K562 (cell line): Measurements from ENCODE around the gene BCAR3. TPM values are rescaled to one million over a fixed set of nuclear protein-coding genes. Genes with fewer than 3 reads are reported as not detected.

Experiments
- ATAC-seq: fragments of 200-7000 bp; cut with Tn5 transposase; 3 replicates; pipeline ENCODE4 v1.9.1; 2020; ENCODE audit warnings: moderate library complexity
- BruUV-seq: library from RNA; stranded (reverse); fragments of 400-500 nt; replicated peaks from 2 replicates; lab custom pipeline; 2021; lab: Mats Ljungman, UMichigan
- CTCF ChIA-PET: fragments of 300-600 bp; formaldehyde crosslinking; extraction: SDS; loops from one replicate; lab custom pipeline; 2021; ENCODE audit warnings: low intra/inter-chr PET ratio; lab: Yijun Ruan, JAX
- POLR2A ChIA-PET: fragments of 300-600, 350-650 bp; sonication (Branson Sonifier 250); formaldehyde crosslinking; extraction: SDS; loops from one replicate; lab custom pipeline; 2021; ENCODE audit warnings: antibody characterized with exemption, inconsistent platforms; lab: Yijun Ruan, JAX
- DNase-seq, 4 experiments: peaks; one replicate each; pipeline versions ENCODE4 v3.0.0 to v3.0.0-alpha.2; 2011 to 2018; ENCODE audit warnings: low spot score in 3 of 4, mixed read lengths in 3 of 4; ENCODE audit errors: extremely low read depth in 1 of 4
- FAIRE-seq: peaks from 2 replicates; lab custom pipeline; 2011; peaks lifted over from hg19 to GRCh38; lab: Jason Lieb, UNC
- H2AFZ ChIP-seq: 2 replicates; pipeline ENCODE4 v1.6.0; 2011; ENCODE audit warnings: low read depth, low read length, control low read depth, inconsistent platforms
- H3K27ac ChIP-seq: fragments of 200-600 bp; 3 replicates; pipeline ENCODE4 v1.8.0; 2011; ENCODE audit warnings: low read depth, mild to moderate bottlenecking, control low read depth, inconsistent platforms, low read length, moderate library complexity, mixed read lengths; ENCODE audit errors: extremely low read depth
- H3K27me3 ChIP-seq, 2 experiments: fragments of 300-600 bp in 1 of 2; 2 replicates in 1 of 2; 3 replicates in 1 of 2; pipeline versions ENCODE4 v1.6.0 to v1.8.0; 2011; ENCODE audit warnings: inconsistent platforms in 2 of 2, low read length in 2 of 2, mild to moderate bottlenecking in 1 of 2, mixed read lengths in 1 of 2, moderate library complexity in 1 of 2; ENCODE audit not compliant: control insufficient read depth in 2 of 2, insufficient read depth in 2 of 2
- H3K36me3 ChIP-seq: fragments of 300-600 bp; 3 replicates; pipeline ENCODE4 v1.8.0; 2011; ENCODE audit warnings: mild to moderate bottlenecking, low read length, inconsistent platforms; ENCODE audit not compliant: control insufficient read depth, insufficient read depth
- H3K4me1 ChIP-seq, 2 experiments: fragments of 200-600 bp in 1 of 2; replicated peaks in 1 of 2; 2 replicates in 1 of 2; 3 replicates in 1 of 2; pipeline versions ENCODE4 v1.5.1 to v1.8.0; 2011; ENCODE audit warnings: inconsistent platforms in 2 of 2, low read length in 2 of 2, mild to moderate bottlenecking in 1 of 2, mixed read lengths in 1 of 2, moderate library complexity in 1 of 2; ENCODE audit not compliant: control insufficient read depth in 2 of 2, insufficient read depth in 2 of 2
- H3K4me2 ChIP-seq: 2 replicates; pipeline ENCODE4 v1.6.1; 2011; ENCODE audit warnings: low read length, control low read depth, inconsistent platforms, mixed read lengths; ENCODE audit not compliant: insufficient read depth
- H3K4me3 ChIP-seq: fragments of 200-600 bp; sonication (generic), shearing (Covaris generic); 2 replicates; pipeline ENCODE4 v1.5.1; 2016; ENCODE audit warnings: control low read depth, inconsistent platforms
- H3K79me2 ChIP-seq: fragments of 200-600 bp; 3 replicates; pipeline ENCODE4 v1.8.0; 2011; ENCODE audit warnings: low read length, inconsistent platforms; ENCODE audit not compliant: control insufficient read depth, insufficient read depth
- H3K9ac ChIP-seq, 2 experiments: 2 replicates each; pipeline versions ENCODE4 v1.6.0 to v1.6.1; 2011; ENCODE audit warnings: low read depth in 2 of 2, low read length in 2 of 2, control low read depth in 1 of 2, inconsistent platforms in 1 of 2, mild to moderate bottlenecking in 1 of 2, mixed read lengths in 1 of 2; ENCODE audit not compliant: insufficient read depth in 1 of 2
- H3K9me1 ChIP-seq: one replicate; pipeline ENCODE4 v1.6.0; 2011; ENCODE audit warnings: inconsistent platforms, mild to moderate bottlenecking, low read length, moderate library complexity; ENCODE audit not compliant: control insufficient read depth, insufficient read depth
- H3K9me3 ChIP-seq: replicated peaks from 2 replicates; pipeline ENCODE4 v1.5.1; 2011; ENCODE audit warnings: low read depth, low read length, inconsistent platforms; ENCODE audit not compliant: control insufficient read depth, insufficient read depth
- H4K20me1 ChIP-seq: replicated peaks from 2 replicates; pipeline ENCODE4 v1.6.1; 2011; ENCODE audit warnings: low read length, inconsistent platforms, mixed read lengths; ENCODE audit not compliant: control insufficient read depth, insufficient read depth
- ARNT ChIP-seq, 2 experiments: fragments of 450-650 bp; IDR thresholded peaks; 2 replicates each; pipeline ENCODE4 v1.6.1; 2016; ENCODE audit warnings: mild to moderate bottlenecking in 1 of 2
- DACH1 ChIP-seq: fragments of 450-650 bp; IDR thresholded peaks from 2 replicates; pipeline ENCODE4 v1.6.1; 2018; ENCODE audit not compliant: partially characterized antibody
- ETS2 ChIP-seq: IDR thresholded peaks from 2 replicates; pipeline ENCODE4 v1.6.1; 2016; ENCODE audit warnings: borderline replicate concordance, missing genetic modification characterization, mild to moderate bottlenecking, moderate library complexity, missing compliant biosample characterization; ENCODE audit not compliant: poor library complexity, severe bottlenecking
- JUND ChIP-seq, 2 experiments: IDR thresholded peaks; 2 replicates in 1 of 2; 3 replicates in 1 of 2; pipeline ENCODE4 v1.6.1; 2011; ENCODE audit warnings: borderline replicate concordance in 2 of 2, low read depth in 2 of 2, low read length in 2 of 2, improper control_type of control experiment in 1 of 2, missing biosample characterization in 1 of 2, missing genetic modification characterization in 1 of 2, missing genetic modification reagents in 1 of 2
- MAFG ChIP-seq: fragments of 450-650 bp; conservative IDR thresholded peaks from 2 replicates; pipeline ENCODE4 v1.6.1; 2016; ENCODE audit warnings: missing genetic modification characterization, missing compliant biosample characterization
- MED1 ChIP-seq: sonication (generic); formaldehyde crosslinking; IDR thresholded peaks from 2 replicates; pipeline ENCODE4 v1.8.1; 2023; ENCODE audit warnings: missing genetic modification reagents, borderline replicate concordance
- PTBP1 ChIP-seq: fragments of 200-400 bp; formaldehyde crosslinking; IDR thresholded peaks from 2 replicates; pipeline ENCODE4 v1.6.1; 2017; ENCODE audit warnings: low read depth, low read length
- WGBS: fragments of 100-300 bp; shearing (Covaris generic); methylation state at CpG from one replicate; pipeline ENCODE4 v1.1.6; 2016; ENCODE audit warnings: low coverage, mixed read lengths; ENCODE audit not compliant: insufficient coverage; ENCODE audit errors: missing lambda C conversion rate; 5-methylcytosine and 5-hydroxymethylcytosine counted together
- in situ Hi-C: fragments of 300-500 bp; cut with MboI; formaldehyde crosslinking; loops from 4 replicates; pipeline ENCODE4 v1.15.0; 2018; ENCODE audit warnings: inconsistent platforms, mixed read lengths
- intact Hi-C: fragments of 100-400 bp; cut with micrococcal nuclease; formaldehyde crosslinking; loops from 2 replicates; pipeline ENCODE4 v1.14.2; 2022
- polyA plus RNA-seq, 8 experiments: library from polyadenylated mRNA; depleted of rRNA in 4 of 8; stranded (reverse) in 5 of 8; unstranded in 3 of 8; fragments of >200 nt; fragmentation: Nextera tagmentation in 2 of 8; fragmentation: Illumina TruSeq in 1 of 8; extraction: Ambion mirVana in 2 of 8; extraction: Trizol in 1 of 8; gene quantifications; 2 replicates each; pipeline versions ENCODE4 v1.2.1 to v1.2.3, GENCODE V29; 2011 to 2014; ENCODE audit warnings: inconsistent platforms in 1 of 8, missing spikeins in 1 of 8
- total RNA-seq, 7 experiments: library from RNA; depleted of rRNA in 6 of 7; stranded (reverse); fragments of >200 nt in 6 of 7; fragmentation: Illumina TruSeq in 2 of 7; extraction: Trizol in 2 of 7; gene quantifications; 2 replicates each; pipeline versions ENCODE4 v1.2.1 to v1.2.3, GENCODE V29; 2011 to 2021; ENCODE audit warnings: low replicate concordance in 1 of 7
- TF ChIP-seq, protein P1 (sequence below), 2 experiments: fragments of 450-650 bp; IDR thresholded peaks; 2 replicates each; pipeline ENCODE4 v1.6.1; 2018; ENCODE audit warnings: mild to moderate bottlenecking in 2 of 2, low read depth in 1 of 2; ENCODE audit not compliant: partially characterized antibody in 2 of 2

Gene BCAR3
- total and polyA plus RNA-seq, 9 of the 15 experiments (the other 6 are each of a cell fraction or from before 2014, with no cell fraction given) = 1.8 to 6.3 (median 3.8) TPM

DNA sequence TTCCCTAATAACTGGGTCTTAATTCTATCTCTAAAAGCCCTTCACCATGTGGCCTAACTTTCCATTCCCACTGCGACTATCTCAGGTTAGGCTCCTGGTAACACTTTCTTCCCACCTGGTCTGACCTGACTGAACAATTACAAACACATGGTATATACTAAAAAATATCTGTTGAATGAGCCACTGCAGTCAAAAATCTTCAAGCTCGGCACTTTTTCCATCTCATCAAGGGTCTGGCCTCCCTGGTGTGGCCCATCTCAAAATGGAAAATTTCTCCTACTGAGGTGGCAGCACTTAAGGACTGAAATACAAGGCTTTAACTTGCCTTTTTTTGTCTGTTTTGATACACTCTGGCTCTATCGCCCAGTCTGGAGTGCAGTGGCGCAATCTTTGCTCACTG lies 48.3 kb downstream of the BCAR3 start:
- no peak overlapping the region for H2AFZ ChIP-seq
- no peak overlapping the region for H3K27ac ChIP-seq
- in situ Hi-C loops = loop anchor here (10.0 kb wide), 1 partner anchor 101 kb away; no protein-coding TSS in a partner anchor
- H4K20me1 ChIP-seq = no peaks in the 10 kb centered on the region
- H3K27me3 ChIP-seq = peaks cover 0 to 6% of the 10 kb centered on the region in 2 experiments; a peak in 1 of 5 replicates
- FAIRE-seq = no peak
- no peaks in the 10 kb centered on the region for H3K9me3 ChIP-seq
- H3K4me1 ChIP-seq = no peaks in the 10 kb centered on the region
- H3K4me3 ChIP-seq = no peak overlapping the region
- H3K4me2 ChIP-seq = no peak overlapping the region
- ChIA-PET POLR2A (no interaction called here), CTCF (no interaction called here)
- WGBS = 32% methylated on average over 4 of the region's 4 CpGs
- TF ChIP-seq PTBP1 = no peak
- TF ChIP-seq, protein P1, sequence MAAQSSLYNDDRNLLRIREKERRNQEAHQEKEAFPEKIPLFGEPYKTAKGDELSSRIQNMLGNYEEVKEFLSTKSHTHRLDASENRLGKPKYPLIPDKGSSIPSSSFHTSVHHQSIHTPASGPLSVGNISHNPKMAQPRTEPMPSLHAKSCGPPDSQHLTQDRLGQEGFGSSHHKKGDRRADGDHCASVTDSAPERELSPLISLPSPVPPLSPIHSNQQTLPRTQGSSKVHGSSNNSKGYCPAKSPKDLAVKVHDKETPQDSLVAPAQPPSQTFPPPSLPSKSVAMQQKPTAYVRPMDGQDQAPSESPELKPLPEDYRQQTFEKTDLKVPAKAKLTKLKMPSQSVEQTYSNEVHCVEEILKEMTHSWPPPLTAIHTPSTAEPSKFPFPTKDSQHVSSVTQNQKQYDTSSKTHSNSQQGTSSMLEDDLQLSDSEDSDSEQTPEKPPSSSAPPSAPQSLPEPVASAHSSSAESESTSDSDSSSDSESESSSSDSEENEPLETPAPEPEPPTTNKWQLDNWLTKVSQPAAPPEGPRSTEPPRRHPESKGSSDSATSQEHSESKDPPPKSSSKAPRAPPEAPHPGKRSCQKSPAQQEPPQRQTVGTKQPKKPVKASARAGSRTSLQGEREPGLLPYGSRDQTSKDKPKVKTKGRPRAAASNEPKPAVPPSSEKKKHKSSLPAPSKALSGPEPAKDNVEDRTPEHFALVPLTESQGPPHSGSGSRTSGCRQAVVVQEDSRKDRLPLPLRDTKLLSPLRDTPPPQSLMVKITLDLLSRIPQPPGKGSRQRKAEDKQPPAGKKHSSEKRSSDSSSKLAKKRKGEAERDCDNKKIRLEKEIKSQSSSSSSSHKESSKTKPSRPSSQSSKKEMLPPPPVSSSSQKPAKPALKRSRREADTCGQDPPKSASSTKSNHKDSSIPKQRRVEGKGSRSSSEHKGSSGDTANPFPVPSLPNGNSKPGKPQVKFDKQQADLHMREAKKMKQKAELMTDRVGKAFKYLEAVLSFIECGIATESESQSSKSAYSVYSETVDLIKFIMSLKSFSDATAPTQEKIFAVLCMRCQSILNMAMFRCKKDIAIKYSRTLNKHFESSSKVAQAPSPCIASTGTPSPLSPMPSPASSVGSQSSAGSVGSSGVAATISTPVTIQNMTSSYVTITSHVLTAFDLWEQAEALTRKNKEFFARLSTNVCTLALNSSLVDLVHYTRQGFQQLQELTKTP (IDR thresholded peaks at IDR 0.05; ENCODE audit: low read depth in 1 of 2, partially characterized antibody in 2 of 2) = no peak
- no peak for TF ChIP-seq ETS2 (tag)
- TF ChIP-seq MED1 (CRISPR knock-in tag) = no peak
- no peak for TF ChIP-seq ARNT (IDR thresholded peaks at IDR 0.05)
- TF ChIP-seq MAFG (tag) = no peak
- TF ChIP-seq DACH1 = no peak
- TF ChIP-seq JUND (IDR thresholded peaks at IDR 0.05; ENCODE audit: borderline replicate concordance, low read depth, low read length) = no peak
- no peak for TF ChIP-seq JUND (tag; IDR thresholded peaks at IDR 0.05; ENCODE audit: borderline replicate concordance, low read depth, low read length)
- intact Hi-C loops = no loop called here
- no peak overlapping the region for H3K9ac ChIP-seq
- DNase-seq = no peak
- no peaks in the 10 kb centered on the region for H3K9me1 ChIP-seq
- H3K36me3 ChIP-seq = no peaks in the 10 kb centered on the region
- no peak for ATAC-seq
- no peaks in the 10 kb centered on the region for H3K79me2 ChIP-seq
- BruUV-seq = no TSS peak
